ENCODE data around the gene CDK11B.

- TF ChIP-seq, protein P1, sequence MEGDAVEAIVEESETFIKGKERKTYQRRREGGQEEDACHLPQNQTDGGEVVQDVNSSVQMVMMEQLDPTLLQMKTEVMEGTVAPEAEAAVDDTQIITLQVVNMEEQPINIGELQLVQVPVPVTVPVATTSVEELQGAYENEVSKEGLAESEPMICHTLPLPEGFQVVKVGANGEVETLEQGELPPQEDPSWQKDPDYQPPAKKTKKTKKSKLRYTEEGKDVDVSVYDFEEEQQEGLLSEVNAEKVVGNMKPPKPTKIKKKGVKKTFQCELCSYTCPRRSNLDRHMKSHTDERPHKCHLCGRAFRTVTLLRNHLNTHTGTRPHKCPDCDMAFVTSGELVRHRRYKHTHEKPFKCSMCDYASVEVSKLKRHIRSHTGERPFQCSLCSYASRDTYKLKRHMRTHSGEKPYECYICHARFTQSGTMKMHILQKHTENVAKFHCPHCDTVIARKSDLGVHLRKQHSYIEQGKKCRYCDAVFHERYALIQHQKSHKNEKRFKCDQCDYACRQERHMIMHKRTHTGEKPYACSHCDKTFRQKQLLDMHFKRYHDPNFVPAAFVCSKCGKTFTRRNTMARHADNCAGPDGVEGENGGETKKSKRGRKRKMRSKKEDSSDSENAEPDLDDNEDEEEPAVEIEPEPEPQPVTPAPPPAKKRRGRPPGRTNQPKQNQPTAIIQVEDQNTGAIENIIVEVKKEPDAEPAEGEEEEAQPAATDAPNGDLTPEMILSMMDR (IDR thresholded peaks at IDR 0.05; ENCODE audit: low read depth, low read length, poor library complexity, severe bottlenecking) = no peak
- no peak for TF ChIP-seq EZH2phosphoT487 (IDR thresholded peaks at IDR 0.05; ENCODE audit: borderline replicate concordance, low read length)
Measured at GRCh38 chr1:1622788-1623094, 36.1 kb downstream of the CDK11B start.

Data from DOHH2 (cell line).